ENCODE results near the gene SLC25A1. TPM values are rescaled to one million over a fixed set of nuclear protein-coding genes. Genes with fewer than 3 reads are reported as not detected.
"Not testable (repeated sequence)": the region's sequence is repeated elsewhere in the genome, so short reads cannot be mapped to it uniquely, and the experiment has no call there.

SLC25A1 gene
- polyA plus RNA-seq, 1 of the 3 experiments (the other 2 are of a cell fraction), result 44.7 TPM

DNA sequence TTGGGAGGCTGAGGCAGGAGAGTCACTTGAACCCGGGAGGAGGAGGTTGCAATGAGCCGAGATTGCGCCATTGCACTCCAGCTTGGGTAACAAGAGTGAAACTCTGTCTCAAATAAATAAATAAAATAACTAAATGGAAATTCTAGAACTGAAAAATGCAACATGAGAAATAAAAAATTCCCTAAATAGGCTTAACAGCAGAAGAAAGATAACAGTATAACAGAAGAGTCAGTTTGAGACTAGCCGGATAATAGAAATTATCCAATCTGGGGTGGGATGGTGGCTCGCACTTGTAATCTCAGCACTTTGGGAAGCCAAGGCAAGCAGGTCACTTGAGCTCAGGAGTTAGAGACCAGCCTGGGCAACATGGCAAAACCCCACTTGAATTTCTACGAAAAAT is 14.1 kb downstream of the SLC25A1 start (continued):
- TF ChIP-seq, protein P1, sequence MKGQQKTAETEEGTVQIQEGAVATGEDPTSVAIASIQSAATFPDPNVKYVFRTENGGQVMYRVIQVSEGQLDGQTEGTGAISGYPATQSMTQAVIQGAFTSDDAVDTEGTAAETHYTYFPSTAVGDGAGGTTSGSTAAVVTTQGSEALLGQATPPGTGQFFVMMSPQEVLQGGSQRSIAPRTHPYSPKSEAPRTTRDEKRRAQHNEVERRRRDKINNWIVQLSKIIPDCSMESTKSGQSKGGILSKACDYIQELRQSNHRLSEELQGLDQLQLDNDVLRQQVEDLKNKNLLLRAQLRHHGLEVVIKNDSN (IDR thresholded peaks at IDR 0.05; ENCODE audit: borderline replicate concordance, low read depth), result no peak
- TF ChIP-seq CHD2 (IDR thresholded peaks at IDR 0.05; ENCODE audit: low read length, partially characterized antibody) (no peak), FOSL2 (IDR thresholded peaks at IDR 0.05; ENCODE audit: borderline replicate concordance, low read depth) (no peak), RFX5 (IDR thresholded peaks at IDR 0.05; ENCODE audit: low read length) (no peak), YY1 (IDR thresholded peaks at IDR 0.05; ENCODE audit: low read depth) (no peak), SIN3A (IDR thresholded peaks at IDR 0.05; ENCODE audit: borderline replicate concordance, low read depth, low read length) (no peak), EZH2phosphoT487 (IDR thresholded peaks at IDR 0.05; ENCODE audit: borderline replicate concordance, low read depth) (no peak), TAF1 (IDR thresholded peaks at IDR 0.05; ENCODE audit: borderline replicate concordance, low read depth, low read length) (no peak)
- TF ChIP-seq, protein P2, sequence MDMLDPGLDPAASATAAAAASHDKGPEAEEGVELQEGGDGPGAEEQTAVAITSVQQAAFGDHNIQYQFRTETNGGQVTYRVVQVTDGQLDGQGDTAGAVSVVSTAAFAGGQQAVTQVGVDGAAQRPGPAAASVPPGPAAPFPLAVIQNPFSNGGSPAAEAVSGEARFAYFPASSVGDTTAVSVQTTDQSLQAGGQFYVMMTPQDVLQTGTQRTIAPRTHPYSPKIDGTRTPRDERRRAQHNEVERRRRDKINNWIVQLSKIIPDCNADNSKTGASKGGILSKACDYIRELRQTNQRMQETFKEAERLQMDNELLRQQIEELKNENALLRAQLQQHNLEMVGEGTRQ (IDR thresholded peaks at IDR 0.05; ENCODE audit: borderline replicate concordance, low read depth, low read length), result no peak
- TF ChIP-seq, protein P3, sequence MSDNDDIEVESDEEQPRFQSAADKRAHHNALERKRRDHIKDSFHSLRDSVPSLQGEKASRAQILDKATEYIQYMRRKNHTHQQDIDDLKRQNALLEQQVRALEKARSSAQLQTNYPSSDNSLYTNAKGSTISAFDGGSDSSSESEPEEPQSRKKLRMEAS (IDR thresholded peaks at IDR 0.05; ENCODE audit: low read depth), result no peak

DNA sequence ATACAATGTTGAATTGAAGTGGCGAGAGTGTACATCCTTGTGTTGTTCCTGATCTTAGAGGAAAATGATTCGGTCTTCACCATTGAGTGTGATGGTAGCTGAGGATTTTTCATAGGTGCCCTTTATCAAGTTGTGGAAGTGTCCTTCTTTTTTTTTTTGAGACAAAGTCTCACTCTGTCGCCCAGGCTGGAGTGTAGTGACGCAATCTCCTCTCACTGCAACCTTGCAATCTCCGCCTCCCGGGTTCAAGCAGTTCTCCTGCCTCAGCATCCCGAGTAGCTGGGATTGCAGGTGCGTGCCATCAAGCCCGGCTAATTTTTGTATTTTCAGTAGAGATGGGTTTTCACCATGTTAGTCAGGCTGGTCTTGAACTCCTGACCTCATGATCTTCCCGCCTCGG is 19.9 kb downstream of the SLC25A1 start:
- not testable (repeated sequence) for H2AFZ ChIP-seq (ENCODE audit: low read depth); DNase-seq; H3K79me2 ChIP-seq (ENCODE audit: insufficient read depth); H3K4me1 ChIP-seq (ENCODE audit: control insufficient read depth in 1 of 2, insufficient read depth in 2 of 2, low read depth in 1 of 2, low read length in 1 of 2); H3K4me3 ChIP-seq (ENCODE audit: low read depth in 2 of 2, low read length in 1 of 2); H4K20me1 ChIP-seq (ENCODE audit: insufficient read depth); H3K9ac ChIP-seq; H3K9me3 ChIP-seq; H3K36me3 ChIP-seq (replicated peaks in 1 of 2; ENCODE audit: control insufficient read depth in 1 of 2, insufficient read depth in 2 of 2, low read length in 1 of 2); H3F3A ChIP-seq (replicated peaks; ENCODE audit: insufficient read depth); H3K4me2 ChIP-seq; H3K9me2 ChIP-seq; H3K27me3 ChIP-seq (ENCODE audit: insufficient read depth); H3K27ac ChIP-seq (ENCODE audit: low read depth in 2 of 2, low read length in 1 of 2)
- POLR2A ChIA-PET, result interaction anchor here (0.6 kb wide), 1 partner anchor 38 kb away, joined by 3 read pairs; no protein-coding TSS in a partner anchor
- WGBS (ENCODE audit: low lambda C conversion rate), result 78% methylated on average over 10 of the region's 11 CpGs
- CTCF ChIA-PET, result interaction anchor here (4.7 kb wide), 1 partner anchor 14 kb away, joined by 26 read pairs; the partner anchor contains the start of gene ESS2

DNA sequence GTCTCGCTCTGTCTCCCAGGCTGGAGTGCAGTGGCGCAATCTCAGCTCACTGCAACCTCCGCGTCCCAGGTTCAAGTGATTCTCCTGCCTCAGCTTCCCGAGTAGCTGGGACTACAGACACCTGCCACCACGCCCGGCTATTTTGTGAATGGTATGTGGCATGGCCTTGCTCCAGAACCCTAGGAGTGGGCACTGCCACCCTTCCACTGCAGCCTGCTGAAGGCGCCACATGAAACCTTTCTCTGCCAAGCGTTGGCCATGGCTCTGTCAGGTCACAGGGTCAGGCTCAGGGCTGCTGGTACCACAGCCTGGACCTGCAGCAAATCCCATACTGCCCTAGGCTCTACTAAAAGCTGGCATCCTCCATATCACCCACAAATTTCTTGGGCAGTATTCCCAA is 22.4 kb downstream of the SLC25A1 start:
- H3F3A ChIP-seq (replicated peaks; ENCODE audit: insufficient read depth); H3K79me2 ChIP-seq (ENCODE audit: insufficient read depth); H2AFZ ChIP-seq (ENCODE audit: low read depth); DNase-seq; H3K9me3 ChIP-seq; H3K9me2 ChIP-seq; H3K9ac ChIP-seq; H3K4me1 ChIP-seq (ENCODE audit: control insufficient read depth in 1 of 2, insufficient read depth in 2 of 2, low read depth in 1 of 2, low read length in 1 of 2); POLR2A ChIA-PET; H3K4me2 ChIP-seq; H4K20me1 ChIP-seq (ENCODE audit: insufficient read depth); H3K36me3 ChIP-seq (replicated peaks in 1 of 2; ENCODE audit: control insufficient read depth in 1 of 2, insufficient read depth in 2 of 2, low read length in 1 of 2); H3K27ac ChIP-seq (ENCODE audit: low read depth in 2 of 2, low read length in 1 of 2); H3K4me3 ChIP-seq (ENCODE audit: low read depth in 2 of 2, low read length in 1 of 2): not testable (repeated sequence)
- CTCF ChIA-PET, result interaction anchor here (4.7 kb wide), 1 partner anchor 11 kb away, joined by 26 read pairs; the partner anchor contains the start of gene ESS2
- H3K27me3 ChIP-seq (ENCODE audit: insufficient read depth), result peaks cover 24% of the 10 kb centered on the region
- WGBS (ENCODE audit: low lambda C conversion rate), result 57% methylated on average over 7 of the region's 9 CpGs
